HPDE6-E6E7 (cell line): ENCODE data around the gene DHRS7.
"Not testable (repeated sequence)": the region's sequence is repeated elsewhere in the genome, so short reads cannot be mapped to it uniquely, and the experiment has no call there.

Experiments
- DNase-seq: peaks from one replicate; pipeline ENCODE4 v3.0.0; 2011; ENCODE audit warnings: missing footprints; ENCODE audit errors: extremely low spot score

Gene DHRS7

DNA sequence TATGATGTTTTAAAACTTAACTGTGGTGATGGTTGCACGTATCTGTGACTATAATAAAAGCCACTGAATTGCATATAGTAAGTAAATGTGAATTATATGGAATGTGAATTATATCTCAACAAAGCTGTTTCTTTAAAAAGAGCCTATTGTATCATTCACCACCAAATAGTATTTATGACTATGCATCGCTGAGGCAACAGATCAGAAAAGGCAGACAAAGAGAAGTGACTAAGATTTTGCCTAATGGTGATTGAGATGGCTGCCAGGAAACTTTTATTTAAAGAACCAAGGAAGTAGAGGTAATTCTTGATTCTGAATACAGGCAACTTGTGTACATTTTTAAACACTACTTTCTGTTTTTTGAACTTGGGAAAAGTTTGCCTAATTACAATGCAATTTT is 31.7 kb downstream of the DHRS7 start:
- no peak for DNase-seq

GRCh38 chr14:60125918-60126317 is 39.3 kb downstream of the DHRS7 start:
- no peak for DNase-seq

DNA sequence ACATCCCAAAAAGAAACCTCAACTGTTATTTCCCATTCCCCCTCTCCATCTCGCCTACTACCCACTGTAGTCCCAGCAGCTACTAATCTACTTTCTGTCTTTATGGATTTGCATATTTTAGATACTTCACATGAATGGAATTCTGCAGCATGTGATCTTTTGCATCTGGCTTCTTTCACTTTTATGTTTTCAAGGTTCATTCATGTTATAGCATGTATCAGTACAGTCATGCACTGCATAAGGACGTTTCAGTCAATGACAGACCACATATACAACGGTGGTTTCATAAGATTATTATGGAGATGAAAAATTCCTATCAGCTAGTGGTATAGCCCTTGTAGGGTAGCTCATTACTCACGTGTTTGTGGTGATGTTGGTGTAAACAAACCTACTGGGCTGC is 49.0 kb downstream of the DHRS7 start:
- peak; percentile 1 for DNase-seq

DNA sequence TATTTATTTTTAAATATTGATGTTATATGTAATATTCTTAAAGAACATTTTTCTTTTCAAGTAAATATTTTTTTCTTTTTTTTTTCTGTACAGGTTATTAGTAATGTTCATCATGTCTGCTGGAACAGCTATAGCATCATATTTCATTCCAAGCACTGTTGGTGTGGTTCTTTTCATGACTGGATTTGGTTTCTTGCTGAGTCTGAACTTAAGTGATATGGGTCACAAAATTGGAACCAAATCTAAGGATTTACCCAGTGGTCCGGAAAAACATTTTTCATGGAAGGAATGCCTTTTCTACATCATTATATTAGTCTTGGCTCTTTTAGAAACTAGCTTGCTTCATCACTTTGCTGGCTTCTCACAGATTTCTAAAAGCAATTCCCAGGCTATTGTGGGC is 50.3 kb downstream of the DHRS7 start:
- DNase-seq = no peak

- DNase-seq = no peak
These were observed 53.5 kb downstream of the DHRS7 start for GRCh38 chr14:60111732-60112131.

DNA sequence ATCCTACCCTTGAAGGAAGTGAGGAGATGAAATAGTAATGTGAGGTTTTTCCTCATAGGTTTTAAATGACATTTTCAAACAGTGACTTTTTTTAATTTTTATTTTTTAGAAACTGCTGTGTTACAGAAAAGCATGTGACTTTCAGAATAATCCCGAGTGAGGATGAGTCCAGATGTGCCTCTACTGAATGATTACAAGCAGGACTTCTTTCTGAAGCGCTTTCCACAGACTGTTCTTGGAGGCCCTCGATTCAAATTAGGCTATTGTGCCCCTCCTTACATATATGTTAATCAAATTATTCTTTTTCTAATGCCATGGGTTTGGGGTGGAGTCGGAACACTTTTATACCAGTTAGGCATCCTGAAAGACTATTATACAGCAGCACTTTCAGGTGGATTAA is 57.7 kb downstream of the DHRS7 start:
- DNase-seq = no peak

DNA sequence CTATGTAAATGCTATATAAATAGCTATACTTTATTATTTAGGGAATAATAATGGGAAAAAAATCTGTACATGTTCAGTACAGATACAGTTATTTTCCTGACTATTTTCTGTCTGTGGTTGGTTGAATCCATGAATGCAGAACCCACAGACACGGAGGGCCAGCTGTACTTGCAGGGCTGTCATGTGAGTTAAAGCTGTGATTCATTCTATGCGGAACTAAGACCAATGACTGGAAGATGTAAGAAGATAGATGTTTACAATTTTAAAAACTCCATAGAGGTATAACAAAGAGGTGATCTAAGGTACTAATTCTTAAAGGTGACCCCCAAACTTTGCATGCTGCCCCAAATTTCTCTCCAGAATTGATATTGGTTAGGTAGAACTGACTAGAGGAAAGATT is 58.9 kb downstream of the DHRS7 start:
- no peak for DNase-seq

DNA sequence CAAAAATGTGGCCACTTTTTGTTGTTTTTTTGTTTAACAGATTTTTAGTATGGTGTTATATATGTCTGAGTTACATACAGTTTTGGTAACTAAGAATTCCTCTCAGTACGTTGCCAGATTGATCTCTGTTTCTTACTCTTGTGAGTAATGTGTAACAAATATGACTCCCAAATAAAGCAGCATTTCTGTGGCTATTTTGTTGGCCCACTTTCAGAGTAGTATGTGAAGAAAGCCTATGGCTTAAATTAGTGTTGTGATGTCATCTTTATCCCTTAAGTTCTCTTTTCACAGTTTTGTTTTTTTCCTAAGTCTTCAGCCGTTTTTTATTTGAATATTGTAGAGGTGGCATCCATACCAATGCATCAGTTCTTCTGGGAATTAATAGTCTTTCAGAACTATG is 62.8 kb downstream of the DHRS7 start:
- DNase-seq = no peak

GRCh38 chr14:60101786-60102185 is 63.4 kb downstream of the DHRS7 start:
- DNase-seq = no peak

GRCh38 chr14:60099855-60100254 is 65.3 kb downstream of the DHRS7 start:
- not testable (repeated sequence) for DNase-seq

- no peak for DNase-seq
These were observed 67.2 kb downstream of the DHRS7 start for GRCh38 chr14:60097974-60098373.

DNA sequence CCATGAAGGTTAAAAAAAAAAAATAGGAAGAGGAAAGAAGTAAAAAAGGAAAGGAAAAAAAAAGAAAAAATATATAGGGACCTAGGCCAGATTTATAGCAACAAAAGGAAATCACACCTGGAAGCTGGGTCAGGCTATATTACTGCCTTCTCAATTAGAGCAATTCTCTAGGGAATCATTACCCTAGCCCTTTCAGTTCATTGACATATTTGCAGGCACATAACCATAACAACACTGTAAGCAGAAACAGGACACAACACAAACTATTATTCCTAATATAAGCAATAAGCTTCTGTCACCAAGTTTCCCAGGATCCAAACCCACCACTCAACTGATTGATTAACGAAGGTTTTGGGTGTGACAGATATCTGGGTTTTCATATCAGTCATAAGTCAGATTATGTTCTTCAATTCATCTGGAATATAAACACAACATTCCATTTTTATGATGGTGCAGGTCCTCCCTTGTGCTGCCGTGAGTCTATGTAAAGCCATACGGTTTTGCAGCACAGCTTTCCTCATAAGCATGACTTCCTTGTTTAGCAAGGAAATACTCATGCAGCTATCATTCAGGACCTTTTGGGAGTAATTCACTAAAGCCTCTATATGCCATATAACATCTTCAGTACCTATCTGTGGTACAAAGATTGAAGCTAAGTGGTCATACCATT is 69.3 kb downstream of the DHRS7 start:
- no peak for DNase-seq

GRCh38 chr14:60095231-60095630 is 70.0 kb downstream of the DHRS7 start:
- no peak for DNase-seq

- DNase-seq = no peak
These were observed 70.8 kb downstream of the DHRS7 start for GRCh38 chr14:60094306-60094897.
